Measurements from ENCODE around the gene MAP3K13. TPM values are rescaled to one million over a fixed set of nuclear protein-coding genes. Genes with fewer than 3 reads are reported as not detected.

MAP3K13 gene
- total RNA-seq, 1 experiment from 2014 or later: 9.1 TPM

- no peak overlapping the region for H3K27ac Mint-ChIP-seq
- no peak for ATAC-seq
- DNase-seq (ENCODE audit: low spot score): no peak
- H3K27me3 Mint-ChIP-seq (ENCODE audit: low read depth): no peaks in the 10 kb centered on the region
- no peaks in the 10 kb centered on the region for H3K36me3 Mint-ChIP-seq
- ChIA-PET POLR2A (no interaction called here), CTCF (no interaction called here)
- H3K9me3 Mint-ChIP-seq: no peaks in the 10 kb centered on the region
- TF ChIP-seq FOXJ3 (CRISPR knock-in tag; IDR thresholded peaks at IDR 0.05; ENCODE audit: borderline replicate concordance) (no peak), ATF3 (CRISPR knock-in tag; conservative IDR thresholded peaks at IDR 0.05) (no peak), SP1 (CRISPR knock-in tag; conservative IDR thresholded peaks at IDR 0.05) (no peak), JAZF1 (CRISPR knock-in tag; IDR thresholded peaks at IDR 0.05) (no peak), ZNF263 (CRISPR knock-in tag; IDR thresholded peaks at IDR 0.05; ENCODE audit: low read depth) (no peak), ZNF396 (CRISPR knock-in tag; IDR thresholded peaks at IDR 0.05; ENCODE audit: borderline replicate concordance) (no peak), ZNF317 (CRISPR knock-in tag; IDR thresholded peaks at IDR 0.05; ENCODE audit: borderline replicate concordance, low read depth) (no peak), ZNF121 (CRISPR knock-in tag; IDR thresholded peaks at IDR 0.05) (no peak), IRF1 (CRISPR knock-in tag; IDR thresholded peaks at IDR 0.05) (no peak), OVOL2 (CRISPR knock-in tag; IDR thresholded peaks at IDR 0.05; ENCODE audit: borderline replicate concordance) (no peak), CTCF (IDR thresholded peaks at IDR 0.05) (no peak), E2F4 (CRISPR knock-in tag; IDR thresholded peaks at IDR 0.05; ENCODE audit: borderline replicate concordance, low read depth) (no peak), NR1H2 (CRISPR knock-in tag; IDR thresholded peaks at IDR 0.05) (no peak), ELF4 (CRISPR knock-in tag; IDR thresholded peaks at IDR 0.05; ENCODE audit: low read depth) (no peak), GABPB1 (CRISPR knock-in tag; IDR thresholded peaks at IDR 0.05) (no peak), CREM (CRISPR knock-in tag; IDR thresholded peaks at IDR 0.05) (no peak), TCF7 (CRISPR knock-in tag; IDR thresholded peaks at IDR 0.05; ENCODE audit: low read depth) (no peak)
- peaks cover 3% of the 10 kb centered on the region; the same call in 1 of the 2 replicates for H3K4me1 Mint-ChIP-seq
- H3K4me3 Mint-ChIP-seq: no peak overlapping the region
Observed at GRCh38 chr3:185406121-185406620, 43.2 kb downstream of the MAP3K13 start.

GRCh38 chr3:185409957-185410356 is 47.0 kb downstream of the MAP3K13 start:
- no peaks in the 10 kb centered on the region for H3K9me3 Mint-ChIP-seq

More at GRCh38 chr3:185409957-185410356, 47.0 kb downstream of the MAP3K13 start:
- H3K36me3 Mint-ChIP-seq: no peaks in the 10 kb centered on the region
- ChIA-PET CTCF (no interaction called here), POLR2A (interaction anchor here (0.5 kb wide), 1 partner anchor 142 kb away, joined by 3 read pairs; no protein-coding TSS in a partner anchor)
- no peak overlapping the region for H3K27ac Mint-ChIP-seq
- H3K4me3 Mint-ChIP-seq: no peak overlapping the region
- ATAC-seq: peak; percentile 50
- no peaks in the 10 kb centered on the region for H3K27me3 Mint-ChIP-seq (ENCODE audit: low read depth)
- H3K4me1 Mint-ChIP-seq: peaks cover 3% of the 10 kb centered on the region; the same call in 1 of the 2 replicates
- no peak for TF ChIP-seq ATF2 (CRISPR knock-in tag; IDR thresholded peaks at IDR 0.05; ENCODE audit: borderline replicate concordance, low read depth)
- no peak for TF ChIP-seq IRF1 (CRISPR knock-in tag; IDR thresholded peaks at IDR 0.05)
- TF ChIP-seq KAT7 (CRISPR knock-in tag; IDR thresholded peaks at IDR 0.05; ENCODE audit: borderline replicate concordance): no peak
- DNase-seq (ENCODE audit: low spot score): peak; percentile 20

All from WTC11 (cell line).